Gastroesophageal sphincter (tissue), 3 donors: ENCODE measurements around the gene HMOX1.

Source experiments
- POLR2A ChIP-seq, 2 donors: fragments of 450-650 bp; IDR thresholded peaks; one replicate each; pipeline ENCODE4 v1.6.1; 2017; ENCODE audit warnings: antibody characterized with exemption in 2 of 2, mild to moderate bottlenecking in 2 of 2, moderate library complexity in 1 of 2
- POLR2AphosphoS5 ChIP-seq: sonication (generic); formaldehyde crosslinking; IDR thresholded peaks from one replicate; pipeline ENCODE4 v1.6.1; 2017; ENCODE audit warnings: antibody characterized with exemption
- TF ChIP-seq, protein P1 (sequence below), 4 experiments: fragments of 200-600 bp in 2 of 4; fragments of 450-650 bp in 2 of 4; sonication (generic) in 1 of 4; IDR thresholded peaks; one replicate each; pipeline ENCODE4 v1.5.1; 2017 to 2019; ENCODE audit warnings: antibody characterized with exemption in 4 of 4, mild to moderate bottlenecking in 2 of 4, moderate library complexity in 2 of 4

GRCh38 chr22:35426801-35427140 is 45.9 kb downstream of the HMOX1 start:
- TF ChIP-seq, protein P1, sequence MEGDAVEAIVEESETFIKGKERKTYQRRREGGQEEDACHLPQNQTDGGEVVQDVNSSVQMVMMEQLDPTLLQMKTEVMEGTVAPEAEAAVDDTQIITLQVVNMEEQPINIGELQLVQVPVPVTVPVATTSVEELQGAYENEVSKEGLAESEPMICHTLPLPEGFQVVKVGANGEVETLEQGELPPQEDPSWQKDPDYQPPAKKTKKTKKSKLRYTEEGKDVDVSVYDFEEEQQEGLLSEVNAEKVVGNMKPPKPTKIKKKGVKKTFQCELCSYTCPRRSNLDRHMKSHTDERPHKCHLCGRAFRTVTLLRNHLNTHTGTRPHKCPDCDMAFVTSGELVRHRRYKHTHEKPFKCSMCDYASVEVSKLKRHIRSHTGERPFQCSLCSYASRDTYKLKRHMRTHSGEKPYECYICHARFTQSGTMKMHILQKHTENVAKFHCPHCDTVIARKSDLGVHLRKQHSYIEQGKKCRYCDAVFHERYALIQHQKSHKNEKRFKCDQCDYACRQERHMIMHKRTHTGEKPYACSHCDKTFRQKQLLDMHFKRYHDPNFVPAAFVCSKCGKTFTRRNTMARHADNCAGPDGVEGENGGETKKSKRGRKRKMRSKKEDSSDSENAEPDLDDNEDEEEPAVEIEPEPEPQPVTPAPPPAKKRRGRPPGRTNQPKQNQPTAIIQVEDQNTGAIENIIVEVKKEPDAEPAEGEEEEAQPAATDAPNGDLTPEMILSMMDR (IDR thresholded peaks at IDR 0.05) = no peak
- no peak for TF ChIP-seq POLR2A (IDR thresholded peaks at IDR 0.05)
- no peak for TF ChIP-seq POLR2AphosphoS5
